H1 (cell line): ENCODE results near the gene EOGT. TPM values are rescaled to one million over a fixed set of nuclear protein-coding genes. Genes with fewer than 3 reads are reported as not detected.

ENCODE experiments used
- CTCF ChIA-PET: fragments of 300-600 bp; sonication (Branson Sonifier 250); formaldehyde crosslinking; loops from one replicate; lab custom pipeline; 2021; ENCODE audit not compliant: partially characterized antibody; lab: Charles Lee
- POLR2A ChIA-PET: fragments of 300-600 bp; sonication (Branson Sonifier 250); formaldehyde crosslinking; loops from one replicate; lab custom pipeline; 2021; ENCODE audit warnings: inconsistent platforms; ENCODE audit not compliant: partially characterized antibody; lab: Charles Lee
- DNase-seq, 2 experiments: peaks; one replicate each; pipeline versions ENCODE4 v3.0.0 to v3.0.0-alpha.2; 2010 to 2022; ENCODE audit warnings: low spot score in 2 of 2, low read depth in 1 of 2, mixed read lengths in 1 of 2
- FAIRE-seq: peaks from 2 replicates; lab custom pipeline; 2011; peaks lifted over from hg19 to GRCh38; lab: Jason Lieb, UNC
- H2AFZ ChIP-seq: 2 replicates; pipeline ENCODE4 v1.8.1; 2012; ENCODE audit warnings: low read length, inconsistent platforms
- H2AK5ac ChIP-seq: 2 replicates; pipeline ENCODE4 v1.6.1; 2013; ENCODE audit warnings: low read depth, low read length
- H2BK120ac ChIP-seq: replicated peaks from 2 replicates; pipeline ENCODE3; 2013; ENCODE audit warnings: low read depth, low read length, inconsistent platforms
- H2BK12ac ChIP-seq: 2 replicates; pipeline ENCODE4 v1.6.1; 2013; ENCODE audit warnings: low read depth, low read length
- H2BK15ac ChIP-seq: 2 replicates; pipeline ENCODE4 v1.6.1; 2013; ENCODE audit warnings: low read length
- H2BK20ac ChIP-seq: 2 replicates; pipeline ENCODE4 v1.6.1; 2013; ENCODE audit warnings: low read length
- H2BK5ac ChIP-seq: 2 replicates; pipeline ENCODE4 v1.6.1; 2013; ENCODE audit warnings: low read depth, low read length
- H3K14ac ChIP-seq: 2 replicates; pipeline ENCODE4 v1.6.1; 2013; ENCODE audit warnings: inconsistent platforms; ENCODE audit not compliant: insufficient read length
- H3K18ac ChIP-seq: 2 replicates; pipeline ENCODE4 v1.6.1; 2013; ENCODE audit warnings: low read length; ENCODE audit errors: extremely low read depth
- H3K23ac ChIP-seq: 2 replicates; pipeline ENCODE4 v1.6.1; 2013; ENCODE audit warnings: inconsistent platforms; ENCODE audit not compliant: insufficient read length
- H3K23me2 ChIP-seq: 2 replicates; pipeline ENCODE4 v1.6.1; 2013; ENCODE audit warnings: low read depth, low read length
- H3K27ac ChIP-seq: 2 replicates; pipeline ENCODE4 v1.6.1; 2011; ENCODE audit warnings: low read depth, low read length, inconsistent platforms
- H3K27me3 ChIP-seq, 4 experiments: replicated peaks in 1 of 4; 1 replicate in 1 of 4; 2 replicates in 3 of 4; pipeline versions ENCODE4 v1.6.1 to v1.8.1; 2011 to 2013; ENCODE audit warnings: low read length in 3 of 4, mild to moderate bottlenecking in 3 of 4, inconsistent platforms in 2 of 4, mixed read lengths in 2 of 4, moderate library complexity in 1 of 4; ENCODE audit not compliant: control insufficient read depth in 3 of 4, insufficient read depth in 3 of 4; ENCODE audit errors: extremely low read depth in 1 of 4
- H3K36me3 ChIP-seq, 4 experiments: 2 replicates each; pipeline versions ENCODE4 v1.6.1 to v1.8.1; 2011 to 2013; ENCODE audit warnings: mild to moderate bottlenecking in 4 of 4, low read length in 3 of 4, moderate library complexity in 2 of 4, control low read depth in 1 of 4, inconsistent platforms in 1 of 4; ENCODE audit not compliant: insufficient read depth in 4 of 4, control insufficient read depth in 2 of 4
- H3K4ac ChIP-seq: replicated peaks from 2 replicates; pipeline ENCODE3; 2013; ENCODE audit warnings: low read length, low read depth, mixed read lengths, inconsistent platforms; ENCODE audit not compliant: insufficient read length
- H3K4me1 ChIP-seq, 4 experiments: replicated peaks in 1 of 4; 1 replicate in 1 of 4; 2 replicates in 3 of 4; pipeline versions ENCODE4 v1.6.1 to v1.8.1; 2011 to 2013; ENCODE audit warnings: low read length in 3 of 4, inconsistent platforms in 2 of 4, mixed read lengths in 1 of 4; ENCODE audit not compliant: insufficient read depth in 4 of 4, control insufficient read depth in 3 of 4
- H3K4me2 ChIP-seq, 2 experiments: 2 replicates each; pipeline versions ENCODE4 v1.6.1 to v1.8.1; 2011 to 2013; ENCODE audit warnings: low read depth in 2 of 2, low read length in 2 of 2, control low read depth in 1 of 2, inconsistent platforms in 1 of 2, mild to moderate bottlenecking in 1 of 2; ENCODE audit not compliant: insufficient read depth in 1 of 2
- H3K4me3 ChIP-seq, 4 experiments: fragments of 200-600, 300-600 bp in 1 of 4; sonication (generic), shearing (Covaris generic), sonication (Bioruptor Twin) in 1 of 4; 2 replicates each; pipeline versions ENCODE4 v1.5.1 to v1.8.1; 2011 to 2016; ENCODE audit warnings: low read length in 4 of 4, low read depth in 3 of 4, control low read depth in 2 of 4, inconsistent platforms in 2 of 4, mild to moderate bottlenecking in 2 of 4, mixed read lengths in 1 of 4, moderate library complexity in 1 of 4; ENCODE audit not compliant: insufficient read depth in 2 of 4; ENCODE audit errors: extremely low read depth in 1 of 4
- H3K56ac ChIP-seq: replicated peaks from 2 replicates; pipeline ENCODE3; 2013; ENCODE audit warnings: low read depth, mild to moderate bottlenecking, mixed read lengths, low read length, inconsistent platforms; ENCODE audit not compliant: insufficient read length
- H3K79me1 ChIP-seq: 2 replicates; pipeline ENCODE4 v1.6.1; 2013; ENCODE audit warnings: low read depth, low read length, control low read depth
- H3K79me2 ChIP-seq, 2 experiments: 2 replicates each; pipeline versions ENCODE4 v1.6.1 to v1.8.1; 2012 to 2013; ENCODE audit warnings: low read length in 2 of 2, mild to moderate bottlenecking in 2 of 2, inconsistent platforms in 1 of 2; ENCODE audit not compliant: insufficient read depth in 2 of 2, control insufficient read depth in 1 of 2
- H3K9ac ChIP-seq, 4 experiments: replicated peaks in 1 of 4; 1 replicate in 1 of 4; 2 replicates in 3 of 4; pipeline versions ENCODE4 v1.6.1 to v1.8.1; 2011 to 2013; ENCODE audit warnings: low read depth in 3 of 4, low read length in 3 of 4, control low read depth in 2 of 4, mild to moderate bottlenecking in 2 of 4, moderate library complexity in 2 of 4, inconsistent platforms in 1 of 4; ENCODE audit errors: extremely low read depth in 1 of 4
- H3K9me3 ChIP-seq, 2 experiments: 2 replicates each; pipeline versions ENCODE4 v1.6.1 to v1.8.1; 2012 to 2013; ENCODE audit warnings: mild to moderate bottlenecking in 2 of 2, moderate library complexity in 2 of 2, control low read depth in 1 of 2, inconsistent platforms in 1 of 2, low read depth in 1 of 2, low read length in 1 of 2, mixed read lengths in 1 of 2; ENCODE audit not compliant: insufficient read depth in 2 of 2
- H4K20me1 ChIP-seq, 2 experiments: replicated peaks in 1 of 2; 2 replicates each; pipeline versions ENCODE3 to v1.8.1; 2011 to 2013; ENCODE audit warnings: inconsistent platforms in 2 of 2, low read length in 2 of 2, mild to moderate bottlenecking in 1 of 2; ENCODE audit not compliant: insufficient read depth in 2 of 2, control insufficient read depth in 1 of 2
- H4K5ac ChIP-seq: 2 replicates; pipeline ENCODE4 v1.6.1; 2013; ENCODE audit warnings: low read length, low read depth, mixed read lengths, inconsistent platforms; ENCODE audit not compliant: insufficient read length
- H4K8ac ChIP-seq: 2 replicates; pipeline ENCODE4 v1.8.0; 2013; ENCODE audit warnings: mild to moderate bottlenecking, moderate library complexity, low read length, inconsistent platforms; ENCODE audit not compliant: insufficient read depth; ENCODE audit errors: extremely low read depth
- H4K91ac ChIP-seq: replicated peaks from 2 replicates; pipeline ENCODE3; 2013; ENCODE audit warnings: low read length, mixed read lengths, inconsistent platforms; ENCODE audit not compliant: insufficient read length
- KDM5A ChIP-seq: fragments of 200-600 bp; IDR thresholded peaks from 2 replicates; pipeline ENCODE4 v1.7.1; 2012; ENCODE audit warnings: mild to moderate bottlenecking, low read length, inconsistent platforms, mixed read lengths
- RBBP5 ChIP-seq: IDR thresholded peaks from 2 replicates; pipeline ENCODE4 v1.7.1; 2012; ENCODE audit warnings: low read depth, mild to moderate bottlenecking, inconsistent platforms, low read length, moderate library complexity, borderline replicate concordance
- polyA plus RNA-seq, 7 experiments: library from polyadenylated mRNA; depleted of rRNA in 3 of 7; stranded (reverse) in 5 of 7; unstranded in 2 of 7; fragments of >200 nt in 5 of 7; fragments of 200-250 nt in 2 of 7; gene quantifications; 1 replicate in 5 of 7; 2 replicates in 1 of 7; 4 replicates in 1 of 7; pipeline versions ENCODE4 v1.2.1 to v1.2.3, GENCODE V29; 2011 to 2013; ENCODE audit warnings: missing spikeins in 2 of 7, mixed read lengths in 2 of 7
- total RNA-seq: library from RNA; stranded (reverse); fragmentation: NEBNext Ultra II Directional; extraction: Animal tissue kit (Norgen Biotek cat#: 25700); gene quantifications from 2 replicates; pipeline ENCODE4 v1.2.1, GENCODE V29; 2021

EOGT gene
- total and polyA plus RNA-seq, 2 of the 8 experiments (the other 6 are each of a cell fraction or from before 2014, with no cell fraction given): 6.7 to 20.7 TPM

- H3K79me1 ChIP-seq: no peaks in the 10 kb centered on the region
- H3K14ac ChIP-seq: no peak overlapping the region
- no peaks in the 10 kb centered on the region for H3K23me2 ChIP-seq
- no peaks in the 10 kb centered on the region for H3K79me2 ChIP-seq
- ChIA-PET CTCF (no interaction called here), POLR2A (interaction anchor here (0.6 kb wide), 1 partner anchor 13 kb away, joined by 3 read pairs; no protein-coding TSS in a partner anchor)
- no peak overlapping the region for H3K9ac ChIP-seq
- H2AFZ ChIP-seq: no peak overlapping the region
- no peak overlapping the region for H3K4me3 ChIP-seq
- H3K4me1 ChIP-seq: no peaks in the 10 kb centered on the region
- H3K18ac ChIP-seq: no peak overlapping the region
- TF ChIP-seq RBBP5 (no peak), KDM5A (no peak)
- H2BK15ac ChIP-seq: no peak overlapping the region
- H2BK12ac ChIP-seq: no peak overlapping the region
- H3K36me3 ChIP-seq: peaks cover 10 to 74% (median 33%) of the 10 kb centered on the region in 4 experiments; a peak in 7 of 8 replicates
- no peak overlapping the region for H2AK5ac ChIP-seq
- no peak overlapping the region for H3K56ac ChIP-seq
- FAIRE-seq (no peak), DNase-seq (no peak)
- H2BK120ac ChIP-seq: no peak overlapping the region
- no peak overlapping the region for H2BK20ac ChIP-seq
- no peak overlapping the region for H3K4me2 ChIP-seq
- H3K27me3 ChIP-seq: no peaks in the 10 kb centered on the region
- H2BK5ac ChIP-seq: no peak overlapping the region
- H4K20me1 ChIP-seq: no peaks in the 10 kb centered on the region
- H3K27ac ChIP-seq: no peak overlapping the region
- H4K91ac ChIP-seq: no peak overlapping the region
- no peak overlapping the region for H4K5ac ChIP-seq
- H3K9me3 ChIP-seq: no peaks in the 10 kb centered on the region
- no peak overlapping the region for H3K4ac ChIP-seq
- H3K23ac ChIP-seq: no peak overlapping the region
- H4K8ac ChIP-seq: no peak overlapping the region
Measured at GRCh38 chr3:69059688-69060087, 46.2 kb upstream of the EOGT start.
